Erythroblast (primary cell): Measurements from ENCODE around the gene GABARAPL1.

Experiments used
- GATA1 ChIP-seq: IDR thresholded peaks from 2 replicates; pipeline ENCODE4 v1.6.1; 2011; ENCODE audit warnings: low read depth, mild to moderate bottlenecking, control low read depth, low read length, moderate library complexity
- POLR2A ChIP-seq: IDR thresholded peaks from 2 replicates; pipeline ENCODE4 v1.6.1; 2011; ENCODE audit warnings: mild to moderate bottlenecking, low read length

- no peak for TF ChIP-seq POLR2A
- TF ChIP-seq GATA1 = no peak
These were observed 14.1 kb downstream of the GABARAPL1 start for GRCh38 chr12:10226731-10227130.
